Transverse colon (tissue), 4 donors: ENCODE measurements around the gene C12orf50. TPM values are rescaled to one million over a fixed set of nuclear protein-coding genes. Genes with fewer than 3 reads are reported as not detected.

ENCODE experiments used
- DNase-seq: peaks from one replicate; pipeline ENCODE4 v3.0.0-alpha.2; 2019
- H3K27ac ChIP-seq, 4 donors: fragments of 200-600 bp; sonication (generic); 2 replicates each; pipeline ENCODE4 v1.5.1; 2016 to 2018; ENCODE audit warnings: inconsistent platforms in 4 of 4
- H3K27me3 ChIP-seq: fragments of 200-600 bp; sonication (generic); 2 replicates; pipeline ENCODE4 v1.5.1; 2017; ENCODE audit warnings: inconsistent platforms
- H3K36me3 ChIP-seq, 4 donors: fragments of 200-600 bp; sonication (generic); 2 replicates each; pipeline ENCODE4 v1.5.1; 2017 to 2019; ENCODE audit warnings: inconsistent platforms in 4 of 4
- H3K4me1 ChIP-seq, 4 donors: fragments of 200-600 bp; sonication (generic); 2 replicates each; pipeline ENCODE4 v1.5.1; 2017 to 2020; ENCODE audit warnings: inconsistent platforms in 4 of 4
- H3K4me3 ChIP-seq, 4 donors: fragments of 200-600 bp; sonication (generic); 1 replicate in 1 of 4; 2 replicates in 3 of 4; pipeline versions ENCODE4 v1.5.1 to v1.6.1; 2017 to 2019; ENCODE audit warnings: inconsistent platforms in 4 of 4
- H3K9me3 ChIP-seq, 2 donors: fragments of 200-600 bp; sonication (generic); 2 replicates each; pipeline ENCODE4 v1.5.1; 2017 to 2019; ENCODE audit warnings: inconsistent platforms in 2 of 2
- EP300 ChIP-seq: sonication (generic); formaldehyde crosslinking; IDR thresholded peaks from one replicate; pipeline ENCODE4 v1.6.1; 2017; ENCODE audit warnings: antibody characterized with exemption, low read depth
- POLR2A ChIP-seq: fragments of 450-650 bp; IDR thresholded peaks from one replicate; pipeline ENCODE4 v1.6.1; 2016; ENCODE audit warnings: antibody characterized with exemption, mild to moderate bottlenecking, moderate library complexity
- POLR2AphosphoS5 ChIP-seq, 3 donors: sonication (generic); formaldehyde crosslinking; IDR thresholded peaks; one replicate each; pipeline ENCODE4 v1.6.1; 2016; ENCODE audit warnings: antibody characterized with exemption in 3 of 3
- WGBS, 2 donors: methylation state at CpG; one replicate each; pipeline ENCODE4 v1.1.5; 2018; ENCODE audit warnings: low coverage in 1 of 2; 5-methylcytosine and 5-hydroxymethylcytosine counted together
- in situ Hi-C, 4 donors: fragments of 200-750 bp; cut with MboI; loops; one replicate each; pipeline versions ENCODE4 v1.15.0 to v1.15.1; 2017; ENCODE audit warnings: low sequenced_read_pairs in 3 of 4, low pct_ligation_motif_present in 1 of 4, low pct_unique_long_range_greater_than_20kb in 1 of 4
- intact Hi-C: fragments of 100-400 bp; cut with DNase I; formaldehyde crosslinking; loops from one replicate; pipeline ENCODE4 v1.15.1; 2023; ENCODE audit warnings: low total_unique reads
- total RNA-seq, 4 donors: library from RNA; depleted of rRNA; stranded (reverse); fragments of >200 nt; gene quantifications; one replicate each; pipeline ENCODE4 v1.1.0, GENCODE V29; 2016
- TF ChIP-seq, protein P1 (sequence below), 5 experiments: fragments of 200-600 bp in 3 of 5; fragments of 450-650 bp in 2 of 5; sonication (generic) in 3 of 5; IDR thresholded peaks; 1 replicate in 2 of 5; 2 replicates in 3 of 5; pipeline ENCODE4 v1.5.1; 2016 to 2017; ENCODE audit warnings: antibody characterized with exemption in 5 of 5, inconsistent platforms in 3 of 5, mild to moderate bottlenecking in 2 of 5, moderate library complexity in 1 of 5

C12orf50 gene
- total RNA-seq, 4 donors from 2014 or later = not detected

DNA sequence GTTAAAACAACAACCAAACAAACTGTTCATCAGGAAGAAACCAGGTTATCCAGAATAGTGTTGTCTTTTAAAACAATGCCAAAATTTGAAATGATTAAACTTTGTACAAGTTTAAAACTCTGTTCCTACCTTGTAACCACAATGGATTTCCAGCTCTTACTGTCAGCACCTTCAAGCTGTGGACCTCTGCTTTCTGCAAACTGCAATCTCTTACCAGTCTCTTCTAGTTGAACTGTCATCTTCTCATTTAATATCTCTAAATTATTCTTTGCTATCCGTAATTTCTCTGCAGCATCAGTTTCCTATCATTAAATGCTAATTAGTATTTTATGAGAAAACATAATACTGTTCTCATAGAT lies 29.5 kb upstream of the C12orf50 start:
- Histone ChIP-seq H3K4me3 (no peak overlapping the region), H3K27me3 (no peaks in the 10 kb centered on the region), H3K27ac (no peak overlapping the region), H3K36me3 (peaks cover 0 to 16% (median 5%) of the 10 kb centered on the region in 4 donors), H3K9me3 (no peaks in the 10 kb centered on the region), H3K4me1 (no peaks in the 10 kb centered on the region)
- TF ChIP-seq POLR2AphosphoS5 (IDR thresholded peaks at IDR 0.05) = no peak
- no peak for TF ChIP-seq POLR2A
- no peak for TF ChIP-seq EP300
- TF ChIP-seq, protein P1, sequence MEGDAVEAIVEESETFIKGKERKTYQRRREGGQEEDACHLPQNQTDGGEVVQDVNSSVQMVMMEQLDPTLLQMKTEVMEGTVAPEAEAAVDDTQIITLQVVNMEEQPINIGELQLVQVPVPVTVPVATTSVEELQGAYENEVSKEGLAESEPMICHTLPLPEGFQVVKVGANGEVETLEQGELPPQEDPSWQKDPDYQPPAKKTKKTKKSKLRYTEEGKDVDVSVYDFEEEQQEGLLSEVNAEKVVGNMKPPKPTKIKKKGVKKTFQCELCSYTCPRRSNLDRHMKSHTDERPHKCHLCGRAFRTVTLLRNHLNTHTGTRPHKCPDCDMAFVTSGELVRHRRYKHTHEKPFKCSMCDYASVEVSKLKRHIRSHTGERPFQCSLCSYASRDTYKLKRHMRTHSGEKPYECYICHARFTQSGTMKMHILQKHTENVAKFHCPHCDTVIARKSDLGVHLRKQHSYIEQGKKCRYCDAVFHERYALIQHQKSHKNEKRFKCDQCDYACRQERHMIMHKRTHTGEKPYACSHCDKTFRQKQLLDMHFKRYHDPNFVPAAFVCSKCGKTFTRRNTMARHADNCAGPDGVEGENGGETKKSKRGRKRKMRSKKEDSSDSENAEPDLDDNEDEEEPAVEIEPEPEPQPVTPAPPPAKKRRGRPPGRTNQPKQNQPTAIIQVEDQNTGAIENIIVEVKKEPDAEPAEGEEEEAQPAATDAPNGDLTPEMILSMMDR (IDR thresholded peaks at IDR 0.05) = no peak
- 87 to 100% methylated on average over 1 of the region's 1 CpG for WGBS, 2 donors
- no peak for DNase-seq
- in situ Hi-C loops (no loop called here), intact Hi-C loops (no loop called here)

DNA sequence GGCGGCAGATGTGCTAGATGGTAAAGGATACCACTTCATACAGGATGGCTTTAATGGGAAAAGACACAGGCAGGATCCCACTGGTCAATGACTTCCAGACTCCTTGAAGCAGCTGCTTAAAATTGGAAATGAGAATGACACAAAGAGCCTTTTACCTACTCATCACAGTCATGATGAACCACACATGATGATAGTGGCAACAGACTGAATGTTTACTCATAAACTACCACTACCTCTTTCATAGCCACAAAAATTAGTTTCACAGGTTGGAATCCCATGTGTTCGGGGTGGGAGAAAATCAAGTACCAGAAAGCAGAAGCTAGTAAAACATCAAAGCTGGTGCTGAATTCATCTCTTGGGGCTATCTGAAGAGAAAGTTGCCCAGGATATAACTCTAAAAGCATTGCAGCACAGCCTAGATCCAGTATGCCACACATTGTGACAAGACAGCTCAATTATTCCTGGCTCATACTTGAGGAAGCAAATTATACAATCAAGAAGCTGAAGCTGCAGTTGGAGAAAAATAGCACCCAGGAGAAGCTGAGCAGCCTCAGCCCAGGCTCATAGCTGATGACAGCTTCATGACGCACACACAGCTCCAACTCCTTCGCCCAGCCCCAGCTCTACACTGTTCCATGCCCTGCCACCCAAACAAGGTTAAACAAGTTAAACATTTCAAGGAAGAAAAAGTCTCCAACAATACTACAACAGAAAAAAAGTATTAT lies 29.0 kb upstream of the C12orf50 start:
- Histone ChIP-seq H3K36me3 (peaks cover 0 to 16% (median 5%) of the 10 kb centered on the region in 4 donors), H3K4me3 (no peak overlapping the region), H3K4me1 (no peaks in the 10 kb centered on the region), H3K27me3 (no peaks in the 10 kb centered on the region), H3K27ac (no peak overlapping the region), H3K9me3 (no peaks in the 10 kb centered on the region)
- WGBS, 2 donors = 93 to 100% methylated on average over 1 to 4 of the region's 4 CpGs
- intact Hi-C loops (no loop called here), in situ Hi-C loops (no loop called here)
- no peak for TF ChIP-seq POLR2AphosphoS5 (IDR thresholded peaks at IDR 0.05)
- TF ChIP-seq EP300 = no peak
- DNase-seq = no peak

DNA sequence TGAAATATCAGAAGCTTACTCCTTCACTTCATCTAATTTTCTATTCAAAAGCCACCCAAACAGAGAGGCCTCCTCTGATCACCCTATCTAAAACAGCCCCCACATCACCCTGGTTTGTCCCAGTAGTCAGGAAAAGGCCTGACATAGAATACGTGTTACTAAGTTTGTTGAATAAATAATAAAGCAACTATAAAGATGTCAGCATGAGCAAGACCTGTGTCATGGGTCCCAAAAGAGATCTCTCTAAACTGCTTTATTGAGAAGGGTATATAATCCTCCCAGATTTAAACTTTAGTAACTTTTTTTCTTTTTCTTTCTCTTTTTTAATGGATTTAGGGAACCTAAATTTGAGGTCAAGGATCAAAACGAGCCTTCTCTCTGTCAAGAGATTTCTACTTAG lies 27.4 kb upstream of the C12orf50 start:
- intact Hi-C loops = no loop called here
- no peak for DNase-seq
- Histone ChIP-seq H3K4me1 (no peaks in the 10 kb centered on the region), H3K27ac (no peak overlapping the region), H3K9me3 (no peaks in the 10 kb centered on the region), H3K4me3 (no peak overlapping the region), H3K27me3 (no peaks in the 10 kb centered on the region), H3K36me3 (peaks cover 0 to 16% (median 5%) of the 10 kb centered on the region in 4 donors)
- TF ChIP-seq EP300 (no peak), POLR2AphosphoS5 (IDR thresholded peaks at IDR 0.05) (no peak), POLR2A (no peak)
- TF ChIP-seq, protein P1 (IDR thresholded peaks at IDR 0.05) = no peak
- in situ Hi-C loops = no loop called here
- 81 to 85% methylated on average over 2 of the region's 2 CpGs for WGBS, 2 donors

DNA sequence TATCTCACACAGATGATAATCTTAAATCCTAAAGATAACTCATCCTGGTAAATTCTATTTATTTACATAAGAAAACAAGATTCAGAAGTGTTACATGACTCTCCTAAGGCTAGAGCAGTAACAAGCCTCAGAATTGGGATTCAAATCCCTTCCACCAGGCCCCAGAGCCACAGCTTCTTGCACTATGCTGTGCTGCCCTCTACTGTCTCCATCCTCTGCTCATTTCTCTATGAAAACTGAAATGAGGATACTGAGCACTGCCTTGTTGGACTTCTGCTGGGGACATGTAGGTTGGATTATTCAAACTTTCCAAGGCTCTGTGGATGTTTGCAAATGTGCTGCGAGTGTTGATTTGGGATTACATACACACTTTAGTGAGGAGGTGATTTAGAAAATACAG lies 23.5 kb upstream of the C12orf50 start:
- in situ Hi-C loops (no loop called here), intact Hi-C loops (no loop called here)
- no peaks in the 10 kb centered on the region for H3K27me3 ChIP-seq
- 76 to 88% methylated on average over 1 of the region's 1 CpG for WGBS, 2 donors
- no peaks in the 10 kb centered on the region for H3K9me3 ChIP-seq
- DNase-seq = peak; percentile 13
- H3K4me1 ChIP-seq = no peaks in the 10 kb centered on the region
- no peak overlapping the region for H3K27ac ChIP-seq
- TF ChIP-seq EP300 = no peak
- TF ChIP-seq, protein P1 (IDR thresholded peaks at IDR 0.05) = peak in 2 of 5 experiments; percentile 13 to 17
- H3K4me3 ChIP-seq = no peak overlapping the region
- peaks cover 0 to 26% (median 10%) of the 10 kb centered on the region in 4 donors for H3K36me3 ChIP-seq

DNA sequence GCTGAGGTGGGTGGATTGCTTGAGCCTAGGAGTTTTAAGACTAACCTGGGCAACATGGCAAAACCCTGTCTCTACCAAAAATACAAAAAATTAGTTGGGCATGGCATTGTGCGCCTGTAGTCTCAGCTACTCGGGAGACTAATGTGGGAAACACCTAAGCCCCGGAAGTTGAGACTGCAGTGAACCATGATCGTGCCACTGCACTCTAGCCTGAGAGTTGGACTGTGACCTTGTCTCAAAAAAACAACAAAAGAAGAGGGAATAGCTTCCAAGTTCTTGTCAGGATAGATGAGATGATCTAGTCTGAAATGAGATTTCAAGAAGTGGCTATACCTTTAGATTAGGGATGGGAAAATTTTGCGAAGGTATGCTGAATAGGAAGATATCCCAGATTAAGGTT lies 14.8 kb upstream of the C12orf50 start:
- 89 to 96% methylated on average over 1 to 5 of the region's 5 CpGs for WGBS, 2 donors
- Histone ChIP-seq H3K4me3 (no peak overlapping the region), H3K9me3 (no peaks in the 10 kb centered on the region), H3K27ac (no peak overlapping the region), H3K27me3 (no peaks in the 10 kb centered on the region), H3K36me3 (peaks cover 0 to 54% (median 16%) of the 10 kb centered on the region in 4 donors), H3K4me1 (no peaks in the 10 kb centered on the region)
- TF ChIP-seq POLR2A (no peak), POLR2AphosphoS5 (IDR thresholded peaks at IDR 0.05) (no peak), EP300 (no peak)
- TF ChIP-seq, protein P1 (IDR thresholded peaks at IDR 0.05) = no peak
- DNase-seq = no peak
- in situ Hi-C loops (no loop called here), intact Hi-C loops (no loop called here)
